GM12865 (cell line): ENCODE measurements around the gene CD33.

Source experiments
- DNase-seq: peaks from one replicate; pipeline ENCODE4 v3.0.0; 2010; ENCODE audit warnings: low read depth
- H3K4me3 ChIP-seq: 2 replicates; pipeline ENCODE4 v1.5.1; 2011; ENCODE audit warnings: mild to moderate bottlenecking, low read depth, low read length, control low read depth
- CTCF ChIP-seq: IDR thresholded peaks from 2 replicates; pipeline ENCODE4 v1.5.1; 2011; ENCODE audit warnings: low read length, control low read depth, low read depth, inconsistent platforms; ENCODE audit not compliant: insufficient read depth; ENCODE audit errors: missing control alignments

The CD33 gene

GRCh38 chr19:51186323-51186722 lies 38.6 kb upstream of the CD33 start:
- H3K4me3 ChIP-seq: no peak overlapping the region
- no peak for TF ChIP-seq CTCF
- no peak for DNase-seq

GRCh38 chr19:51187395-51188226 lies 37.3 kb upstream of the CD33 start:
- no peak for TF ChIP-seq CTCF
- no peak for DNase-seq
- H3K4me3 ChIP-seq: no peak overlapping the region

- DNase-seq: no peak
- no peak for TF ChIP-seq CTCF
- no peak overlapping the region for H3K4me3 ChIP-seq
Observed at GRCh38 chr19:51188227-51188559, 36.7 kb upstream of the CD33 start.

GRCh38 chr19:51192689-51193088 lies 32.2 kb upstream of the CD33 start:
- TF ChIP-seq CTCF: no peak
- DNase-seq: no peak
- no peak overlapping the region for H3K4me3 ChIP-seq

GRCh38 chr19:51194527-51195315 lies 30.2 kb upstream of the CD33 start:
- TF ChIP-seq CTCF: no peak
- peak overlapping the region; percentile 4; the same call in 1 of the 2 replicates for H3K4me3 ChIP-seq
- DNase-seq: peak; percentile 72

- no peak for DNase-seq
- no peak for TF ChIP-seq CTCF
- no peak overlapping the region for H3K4me3 ChIP-seq
Observed at GRCh38 chr19:51195316-51195586, 29.6 kb upstream of the CD33 start.
